Ishikawa (cell line): ENCODE measurements around the gene MAD1L1.

Experiments used
- CEBPB ChIP-seq: IDR thresholded peaks from 2 replicates; pipeline ENCODE4 v1.6.1; 2012
- CREB1 ChIP-seq: IDR thresholded peaks from 2 replicates; pipeline ENCODE4 v1.6.1; 2012; ENCODE audit warnings: low read depth
- EGR1 ChIP-seq: IDR thresholded peaks from 2 replicates; pipeline ENCODE4 v1.6.1; 2012
- EP300 ChIP-seq: IDR thresholded peaks from 2 replicates; pipeline ENCODE4 v1.6.1; 2012; ENCODE audit warnings: borderline replicate concordance
- TAF1 ChIP-seq: IDR thresholded peaks from 2 replicates; pipeline ENCODE4 v1.6.1; 2012; ENCODE audit warnings: low read depth, mild to moderate bottlenecking
- YY1 ChIP-seq: IDR thresholded peaks from 2 replicates; pipeline ENCODE4 v1.6.1; 2012; ENCODE audit warnings: low read depth

GRCh38 chr7:1917221-1918062, 315.3 kb downstream of the MAD1L1 start:
- TF ChIP-seq TAF1 (no peak), EGR1 (no peak), CEBPB (no peak), EP300 (no peak), YY1 (no peak), CREB1 (no peak)
